K562 treated with DMSO at 1 percent for 24 hours (cell line): Measurements from ENCODE around the gene ZWINT. TPM values are rescaled to one million over a fixed set of nuclear protein-coding genes. Genes with fewer than 3 reads are reported as not detected.

Experiments used
- total RNA-seq: library from RNA; unstranded; fragments of 300-600 nt; gene quantifications from 2 replicates; pipeline ENCODE4 v1.2.3, GENCODE V29; 2022; ENCODE audit warnings: low read depth; ENCODE audit not compliant: insufficient read depth

Gene ZWINT
- total RNA-seq: 78.6 and 87.4 TPM in 2 replicates

GRCh38 chr10:56360967-56361612 is at the start of gene ZWINT:
Gene ZWINT (minus strand): TSS chr10:56361259. CDS start chr10:56361236, 23 bp downstream.

